Endothelial cell of umbilical vein (primary cell): ENCODE results near the gene TRIM69. TPM values are rescaled to one million over a fixed set of nuclear protein-coding genes. Genes with fewer than 3 reads are reported as not detected.

ENCODE experiments used
- BruUV-seq: library from RNA; stranded (reverse); fragments of 400-500 nt; replicated peaks from 2 replicates; lab custom pipeline; 2021; lab: Mats Ljungman, UMichigan
- CTCF ChIA-PET: fragments of 300-600, 350-600 bp; sonication (Branson Sonifier 250); formaldehyde crosslinking; loops from one replicate; lab custom pipeline; 2021; ENCODE audit warnings: antibody characterized with exemption, inconsistent platforms; lab: Charles Lee
- POLR2A ChIA-PET: fragments of 300-600, 350-600 bp; sonication (Branson Sonifier 250); formaldehyde crosslinking; loops from one replicate; lab custom pipeline; 2021; ENCODE audit warnings: antibody characterized with exemption, inconsistent platforms; lab: Charles Lee
- DNase-seq: peaks from one replicate; pipeline ENCODE4 v3.0.0-alpha.2; 2011; ENCODE audit warnings: low read depth, low spot score
- FAIRE-seq: peaks from 2 replicates; lab custom pipeline; 2011; peaks lifted over from hg19 to GRCh38; lab: Jason Lieb, UNC
- H2AFZ ChIP-seq: 2 replicates; pipeline ENCODE4 v1.6.0; 2012; ENCODE audit warnings: low read depth, low read length, control low read depth, inconsistent platforms
- H3K27ac ChIP-seq: 2 replicates; pipeline ENCODE4 v1.5.1; 2011; ENCODE audit warnings: low read depth, mild to moderate bottlenecking, control low read depth, low read length, moderate library complexity; ENCODE audit not compliant: insufficient read depth
- H3K27me3 ChIP-seq, 2 experiments: 2 replicates each; pipeline versions ENCODE4 v1.6.0 to v1.6.1; 2011; ENCODE audit warnings: low read length in 2 of 2, mixed read lengths in 1 of 2; ENCODE audit not compliant: control insufficient read depth in 2 of 2, insufficient read depth in 2 of 2
- H3K36me3 ChIP-seq, 2 experiments: 2 replicates in 1 of 2; 3 replicates in 1 of 2; pipeline ENCODE4 v1.5.1; 2011; ENCODE audit warnings: low read length in 2 of 2, mild to moderate bottlenecking in 1 of 2, moderate library complexity in 1 of 2; ENCODE audit not compliant: control insufficient read depth in 2 of 2, insufficient read depth in 2 of 2; ENCODE audit errors: extremely low read depth in 1 of 2
- H3K4me1 ChIP-seq: 3 replicates; pipeline ENCODE4 v1.5.1; 2011; ENCODE audit warnings: mild to moderate bottlenecking, low read length; ENCODE audit not compliant: control insufficient read depth, insufficient read depth; ENCODE audit errors: extremely low read depth
- H3K4me2 ChIP-seq: 2 replicates; pipeline ENCODE4 v1.6.1; 2011; ENCODE audit warnings: low read length, control low read depth, mixed read lengths; ENCODE audit not compliant: insufficient read depth
- H3K4me3 ChIP-seq, 3 experiments: fragments of 200-600 bp in 1 of 3; sonication (generic), shearing (Covaris generic) in 1 of 3; replicated peaks in 1 of 3; 2 replicates each; pipeline ENCODE4 v1.5.1; 2011 to 2016; ENCODE audit warnings: control low read depth in 3 of 3, low read length in 3 of 3, mild to moderate bottlenecking in 2 of 3, inconsistent platforms in 1 of 3, low read depth in 1 of 3, moderate library complexity in 1 of 3; ENCODE audit not compliant: insufficient read depth in 1 of 3
- H3K79me2 ChIP-seq: 2 replicates; pipeline ENCODE4 v1.6.0; 2012; ENCODE audit warnings: low read length, inconsistent platforms; ENCODE audit not compliant: control insufficient read depth, insufficient read depth
- H3K9ac ChIP-seq: replicated peaks from 2 replicates; pipeline ENCODE3; 2011; ENCODE audit warnings: low read length, control low read depth; ENCODE audit not compliant: insufficient read depth; ENCODE audit errors: extremely low read depth
- H3K9me1 ChIP-seq: replicated peaks from 3 replicates; pipeline ENCODE4 v1.6.0; 2011; ENCODE audit warnings: mild to moderate bottlenecking, low read length; ENCODE audit not compliant: control insufficient read depth, insufficient read depth; ENCODE audit errors: extremely low read depth
- H3K9me3 ChIP-seq: replicated peaks from 2 replicates; pipeline ENCODE4 v1.5.1; 2012; ENCODE audit warnings: low read length, inconsistent platforms; ENCODE audit not compliant: control insufficient read depth, insufficient read depth
- H4K20me1 ChIP-seq: replicated peaks from 2 replicates; pipeline ENCODE3; 2011; ENCODE audit warnings: mild to moderate bottlenecking, low read length; ENCODE audit not compliant: control insufficient read depth, insufficient read depth; ENCODE audit errors: extremely low read depth
- CTCF ChIP-seq, 2 donors: IDR thresholded peaks; 1 replicate in 1 of 2; 2 replicates in 1 of 2; pipeline ENCODE4 v1.5.1; 2011; ENCODE audit warnings: low read length in 2 of 2, mild to moderate bottlenecking in 2 of 2, moderate library complexity in 2 of 2, control low read depth in 1 of 2, inconsistent platforms in 1 of 2, low read depth in 1 of 2; ENCODE audit not compliant: insufficient read depth in 1 of 2; ENCODE audit errors: extremely low read depth in 1 of 2
- EZH2 ChIP-seq: IDR thresholded peaks from 2 replicates; pipeline ENCODE4 v1.6.1; 2012; ENCODE audit warnings: borderline replicate concordance, low read depth, mild to moderate bottlenecking, moderate library complexity, low read length, inconsistent platforms; ENCODE audit not compliant: severe bottlenecking
- FOS ChIP-seq: IDR thresholded peaks from 2 replicates; pipeline ENCODE4 v1.6.1; 2011; ENCODE audit warnings: mild to moderate bottlenecking, low read length, moderate library complexity, borderline replicate concordance; ENCODE audit not compliant: insufficient read depth
- GATA2 ChIP-seq: IDR thresholded peaks from 2 replicates; pipeline ENCODE4 v1.7.0; 2011; ENCODE audit warnings: low read depth, mild to moderate bottlenecking, moderate library complexity, mixed read lengths, low read length; ENCODE audit not compliant: insufficient read length, insufficient read depth
- JUN ChIP-seq: IDR thresholded peaks from 2 replicates; pipeline ENCODE4 v1.6.1; 2011; ENCODE audit warnings: borderline replicate concordance, low read depth; ENCODE audit not compliant: insufficient read length, insufficient read depth
- MAX ChIP-seq: IDR thresholded peaks from 2 replicates; pipeline ENCODE4 v1.6.1; 2011; ENCODE audit not compliant: insufficient read depth, insufficient read length
- MYC ChIP-seq: IDR thresholded peaks from one replicate; pipeline ENCODE4 v1.6.1; 2011; ENCODE audit warnings: mild to moderate bottlenecking, low read depth, low read length
- POLR2A ChIP-seq: IDR thresholded peaks from 2 replicates; pipeline ENCODE4 v1.6.1; 2012; ENCODE audit warnings: low read depth, mild to moderate bottlenecking, control low read depth, low read length
- POLR2AphosphoS5 ChIP-seq: IDR thresholded peaks from 2 replicates; pipeline ENCODE4 v1.6.1; 2012; ENCODE audit warnings: low read depth, mild to moderate bottlenecking, control low read depth, low read length, moderate library complexity; ENCODE audit not compliant: insufficient read depth
- dilution Hi-C: fragments of 300-500 bp; cut with MboI; formaldehyde crosslinking; loops from one replicate; pipeline ENCODE4 v1.15.0; 2019; ENCODE audit warnings: low sequenced_read_pairs; ENCODE audit not compliant: extremely low pct_ligation_motif_present
- intact Hi-C: fragments of 100-400 bp; cut with micrococcal nuclease; formaldehyde crosslinking; loops from one replicate; pipeline ENCODE4 v1.10.0; 2022
- polyA plus RNA-seq, 4 experiments: library from polyadenylated mRNA; depleted of rRNA in 3 of 4; stranded (reverse) in 3 of 4; unstranded in 1 of 4; fragments of >200 nt; gene quantifications; 2 replicates each; pipeline versions ENCODE4 v1.2.1 to v1.2.3, GENCODE V29; 2011 to 2012; ENCODE audit warnings: missing spikeins in 1 of 4
- total RNA-seq: library from RNA; stranded (reverse); gene quantifications from 2 replicates; pipeline ENCODE4 v1.2.3, GENCODE V29; 2021

TRIM69 gene
- total and polyA plus RNA-seq, 2 donors (not counting 3 experiments of a cell fraction or from before 2014, with no cell fraction given): 4.8 to 13.0 TPM

GRCh38 chr15:44715797-44716334 lies 20.5 kb upstream of the TRIM69 start:
- FAIRE-seq: no peak
- Histone ChIP-seq H3K4me2 (no peak overlapping the region), H2AFZ (no peak overlapping the region), H3K4me1 (no peaks in the 10 kb centered on the region), H3K9me1 (no peaks in the 10 kb centered on the region), H3K9me3 (no peaks in the 10 kb centered on the region), H3K36me3 (peaks cover 15 to 24% of the 10 kb centered on the region in 2 experiments), H3K9ac (no peak overlapping the region), H3K4me3 (no peak overlapping the region), H4K20me1 (peaks cover 5% of the 10 kb centered on the region), H3K27me3 (no peaks in the 10 kb centered on the region), H3K27ac (no peak overlapping the region), H3K79me2 (peaks cover 44% of the 10 kb centered on the region)
- DNase-seq: no peak
- no TSS peak for BruUV-seq
- intact Hi-C loops (loop anchor here (10.0 kb wide), 2 partner anchors 209 to 479 kb away; no protein-coding TSS in a partner anchor), dilution Hi-C loops (no loop called here)
- TF ChIP-seq POLR2AphosphoS5 (no peak), MAX (no peak), JUN (no peak), CTCF (IDR thresholded peaks at IDR 0.05; ENCODE audit: extremely low read depth in 1 of 2, insufficient read depth in 1 of 2, low read depth in 1 of 2, low read length in 2 of 2) (no peak), FOS (no peak), MYC (no peak), EZH2 (no peak), GATA2 (no peak), POLR2A (no peak)
- ChIA-PET POLR2A (interaction anchor here (1.1 kb wide), 1 partner anchor 20 kb away, joined by 3 read pairs; no protein-coding TSS in a partner anchor), CTCF (interaction anchor here (1.6 to 6.8 kb wide), 2 partner anchors 10 to 21 kb away, joined by 7 to 107 read pairs; partner anchors contain the start of gene TRIM69)
